H9 (cell line): ENCODE results near the gene MT3. TPM values are rescaled to one million over a fixed set of nuclear protein-coding genes. Genes with fewer than 3 reads are reported as not detected.

Experiments used
- DNase-seq: peaks from one replicate; pipeline ENCODE4 v3.0.0-alpha.2; 2017
- H2AFZ ChIP-seq: one replicate; pipeline ENCODE4 v1.6.1; 2013; ENCODE audit warnings: mild to moderate bottlenecking, low read length, control low read depth, moderate library complexity
- H2AK5ac ChIP-seq: 2 replicates; pipeline ENCODE4 v1.6.1; 2013; ENCODE audit warnings: low read length, control low read depth, mixed read lengths; ENCODE audit not compliant: insufficient read length
- H2BK120ac ChIP-seq: one replicate; pipeline ENCODE4 v1.6.1; 2013; ENCODE audit warnings: low read depth, mild to moderate bottlenecking, low read length, control low read depth, inconsistent platforms; ENCODE audit not compliant: poor library complexity, severe bottlenecking
- H2BK12ac ChIP-seq: 2 replicates; pipeline ENCODE4 v1.6.1; 2013; ENCODE audit warnings: low read length, control low read depth, mixed read lengths, low read depth; ENCODE audit not compliant: insufficient read length
- H2BK15ac ChIP-seq: 2 replicates; pipeline ENCODE4 v1.6.1; 2013; ENCODE audit warnings: low read depth, low read length, control low read depth
- H2BK20ac ChIP-seq: one replicate; pipeline ENCODE4 v1.6.1; 2013; ENCODE audit warnings: low read depth, mild to moderate bottlenecking, low read length, control low read depth, inconsistent platforms; ENCODE audit not compliant: poor library complexity, severe bottlenecking
- H2BK5ac ChIP-seq: 2 replicates; pipeline ENCODE4 v1.6.1; 2013; ENCODE audit warnings: low read length, control low read depth, mixed read lengths; ENCODE audit not compliant: insufficient read length
- H3K14ac ChIP-seq: 2 replicates; pipeline ENCODE4 v1.6.1; 2013; ENCODE audit warnings: low read length, control low read depth; ENCODE audit not compliant: insufficient read depth
- H3K18ac ChIP-seq: 2 replicates; pipeline ENCODE4 v1.6.1; 2013; ENCODE audit warnings: low read depth, mild to moderate bottlenecking, mixed read lengths, low read length, control low read depth; ENCODE audit not compliant: insufficient read length
- H3K23ac ChIP-seq: 2 replicates; pipeline ENCODE4 v1.6.1; 2013; ENCODE audit warnings: low read length, control low read depth, mixed read lengths, low read depth; ENCODE audit not compliant: insufficient read length
- H3K23me2 ChIP-seq: 2 replicates; pipeline ENCODE4 v1.6.1; 2013; ENCODE audit warnings: low read depth, mild to moderate bottlenecking, mixed read lengths, low read length, control low read depth; ENCODE audit not compliant: insufficient read length, poor library complexity, severe bottlenecking
- H3K27ac ChIP-seq: 2 replicates; pipeline ENCODE4 v1.5.1; 2013; ENCODE audit warnings: low read length, control low read depth, mixed read lengths, low read depth; ENCODE audit not compliant: insufficient read length
- H3K27me3 ChIP-seq: 2 replicates; pipeline ENCODE4 v1.6.1; 2013; ENCODE audit warnings: low read length, control low read depth, inconsistent platforms; ENCODE audit not compliant: insufficient read depth
- H3K4ac ChIP-seq: 2 replicates; pipeline ENCODE4 v1.6.1; 2013; ENCODE audit warnings: low read depth, mild to moderate bottlenecking, control low read depth, inconsistent platforms, low read length, moderate library complexity
- H3K4me1 ChIP-seq: 2 replicates; pipeline ENCODE4 v1.6.1; 2013; ENCODE audit warnings: low read length, control low read depth, inconsistent platforms; ENCODE audit not compliant: insufficient read depth
- H3K4me2 ChIP-seq: 2 replicates; pipeline ENCODE4 v1.6.1; 2013; ENCODE audit warnings: low read length, control low read depth, mixed read lengths; ENCODE audit not compliant: insufficient read length, insufficient read depth
- H3K56ac ChIP-seq: 2 replicates; pipeline ENCODE4 v1.6.1; 2013; ENCODE audit warnings: low read depth, mild to moderate bottlenecking, mixed read lengths, low read length, control low read depth; ENCODE audit not compliant: insufficient read length
- H3K79me1 ChIP-seq: 2 replicates; pipeline ENCODE4 v1.6.1; 2013; ENCODE audit warnings: low read depth, mild to moderate bottlenecking, moderate library complexity, low read length, control low read depth, inconsistent platforms; ENCODE audit not compliant: insufficient read depth, poor library complexity, severe bottlenecking
- H3K79me2 ChIP-seq: 2 replicates; pipeline ENCODE4 v1.6.1; 2013; ENCODE audit warnings: low read length, control low read depth, inconsistent platforms; ENCODE audit not compliant: insufficient read depth
- H3K9ac ChIP-seq: 2 replicates; pipeline ENCODE4 v1.6.1; 2013; ENCODE audit warnings: low read length, control low read depth, mixed read lengths; ENCODE audit not compliant: insufficient read length; ENCODE audit errors: extremely low read depth
- H3K9me3 ChIP-seq: one replicate; pipeline ENCODE4 v1.6.1; 2013; ENCODE audit warnings: low read depth, low read length, inconsistent platforms; ENCODE audit not compliant: control insufficient read depth
- H3T11ph ChIP-seq: one replicate; pipeline ENCODE4 v1.6.1; 2013; ENCODE audit warnings: mild to moderate bottlenecking, low read length, control low read depth, inconsistent platforms
- H4K20me1 ChIP-seq: one replicate; pipeline ENCODE4 v1.6.1; 2013; ENCODE audit not compliant: control insufficient read depth, insufficient read length, insufficient read depth
- H4K5ac ChIP-seq: 2 replicates; pipeline ENCODE4 v1.6.1; 2013; ENCODE audit warnings: low read depth, mild to moderate bottlenecking, mixed read lengths, low read length, control low read depth; ENCODE audit not compliant: insufficient read length
- H4K8ac ChIP-seq: replicated peaks from 2 replicates; pipeline ENCODE4 v1.6.1; 2013; ENCODE audit warnings: low read length, control low read depth, mixed read lengths, low read depth; ENCODE audit not compliant: insufficient read length
- H4K91ac ChIP-seq: 2 replicates; pipeline ENCODE4 v1.6.1; 2013; ENCODE audit warnings: low read depth, mild to moderate bottlenecking, moderate library complexity, mixed read lengths, low read length, control low read depth; ENCODE audit not compliant: insufficient read length
- H3K27ac Mint-ChIP-seq, 3 experiments: 2 replicates in 2 of 3; 3 replicates in 1 of 3; pipeline ENCODE4 v1.8.0; 2020 to 2021; ENCODE audit warnings: mixed read lengths in 3 of 3, mild to moderate bottlenecking in 1 of 3, moderate library complexity in 1 of 3
- H3K27me3 Mint-ChIP-seq: 2 replicates; pipeline ENCODE4 v1.8.0; 2021; ENCODE audit warnings: low read depth, mild to moderate bottlenecking, moderate library complexity, mixed read lengths
- H3K36me3 Mint-ChIP-seq, 3 experiments: 2 replicates in 2 of 3; 3 replicates in 1 of 3; pipeline ENCODE4 v1.8.0; 2020 to 2021; ENCODE audit warnings: low read depth in 3 of 3, mixed read lengths in 3 of 3; ENCODE audit not compliant: insufficient read depth in 1 of 3
- H3K4me1 Mint-ChIP-seq, 2 experiments: 2 replicates each; pipeline ENCODE4 v1.8.0; 2020; ENCODE audit warnings: mixed read lengths in 2 of 2
- H3K4me3 Mint-ChIP-seq, 2 experiments: 2 replicates in 1 of 2; 3 replicates in 1 of 2; pipeline ENCODE4 v1.8.0; 2020 to 2021; ENCODE audit warnings: mild to moderate bottlenecking in 2 of 2, mixed read lengths in 2 of 2, moderate library complexity in 1 of 2
- H3K9me3 Mint-ChIP-seq, 2 experiments: 2 replicates in 1 of 2; 3 replicates in 1 of 2; pipeline ENCODE4 v1.8.0; 2020; ENCODE audit warnings: mild to moderate bottlenecking in 2 of 2, mixed read lengths in 2 of 2, moderate library complexity in 1 of 2
- CTCF ChIP-seq: fragments of 200-600 bp; sonication (generic); conservative IDR thresholded peaks from 3 replicates; pipeline ENCODE4 v1.8.0; 2021; ENCODE audit warnings: antibody characterized with exemption, mild to moderate bottlenecking
- WGBS: extraction: QIAGEN DNeasy Blood & Tissue Kit; methylation state at CpG from one replicate; pipeline ENCODE4 v1.1.7; 2013; ENCODE audit warnings: missing lambda C conversion rate, low lambda C conversion rate, mixed read lengths; ENCODE audit not compliant: insufficient read length; ENCODE audit errors: extremely low coverage; 5-methylcytosine and 5-hydroxymethylcytosine counted together
- total RNA-seq: library from RNA; stranded (reverse); gene quantifications from 2 replicates; pipeline ENCODE4 v1.2.1, GENCODE V29; 2021

The MT3 gene
- total RNA-seq, 1 experiment from 2014 or later, result not detected

- H3K9me3 Mint-ChIP-seq, result peaks cover 0 to 12% of the 10 kb centered on the region in 2 experiments; a peak in 2 of 5 replicates
- Histone ChIP-seq H3K79me1 (no peaks in the 10 kb centered on the region), H3K9me3 (no peaks in the 10 kb centered on the region), H3K23ac (no peak overlapping the region), H4K20me1 (no peaks in the 10 kb centered on the region), H3K56ac (no peak overlapping the region), H2BK20ac (no peak overlapping the region), H3K27me3 (peaks cover 88% of the 10 kb centered on the region), H3K4me2 (peak overlapping the region; percentile 77), H4K5ac (no peak overlapping the region), H2BK120ac (no peak overlapping the region), H3K9ac (no peak overlapping the region), H3K23me2 (peaks cover 7% of the 10 kb centered on the region), H4K91ac (no peak overlapping the region), H3K18ac (no peak overlapping the region), H3K27ac (no peak overlapping the region), H3K79me2 (no peaks in the 10 kb centered on the region), H4K8ac (no peak overlapping the region), H3K4ac (no peak overlapping the region), H2BK15ac (no peak overlapping the region), H2AFZ (no peak overlapping the region), H2BK12ac (no peak overlapping the region), H3K14ac (no peak overlapping the region), H3T11ph (no peak overlapping the region), H2AK5ac (no peak overlapping the region), H2BK5ac (no peak overlapping the region), H3K4me1 (no peaks in the 10 kb centered on the region)
- peak overlapping the region; percentile 66 to 79 for H3K4me3 Mint-ChIP-seq
- H3K27me3 Mint-ChIP-seq, result peaks cover 99% of the 10 kb centered on the region
- no peak for TF ChIP-seq CTCF
- H3K27ac Mint-ChIP-seq, result no peak overlapping the region
- no peaks in the 10 kb centered on the region; a peak in 1 of 7 replicates for H3K36me3 Mint-ChIP-seq
- no peak for DNase-seq
- H3K4me1 Mint-ChIP-seq, result peaks cover 17 to 32% of the 10 kb centered on the region in 2 experiments
- WGBS, result no CpG with 5 or more reads among the region's 14 CpGs
Measured at GRCh38 chr16:56631832-56632155, 42.5 kb downstream of the MT3 start.
